ENCODE data around the gene MTUS2. TPM values are rescaled to one million over a fixed set of nuclear protein-coding genes. Genes with fewer than 3 reads are reported as not detected.

MTUS2 gene
- total RNA-seq, 2 donors from 2014 or later: 4.0 to 5.4 TPM

GRCh38 chr13:28872427-28873176 lies 52.5 kb downstream of the MTUS2 start:
- intact Hi-C loops (cut with DNase I): no loop called here
- 47 to 76% methylated on average over 2 of the region's 2 CpGs for whole genome bisulfite sequencing, 2 donors
- TF ChIP-seq POLR2A (IDR thresholded peaks at IDR 0.05) (no peak), CTCF (IDR thresholded peaks at IDR 0.05) (no peak)
- DNase-seq (no peak), ATAC-seq (no peak)
- Histone ChIP-seq H3K36me3 (replicated peaks in 1 of 2; ENCODE audit: insufficient read depth in 1 of 2, low read depth in 2 of 2) (no peaks in the 10 kb centered on the region), H3K9me3 (peaks cover 0 to 5% (median 0%) of the 10 kb centered on the region in 3 donors), H3K27me3 (no peaks in the 10 kb centered on the region), H3K4me3 (no peak overlapping the region), H3K27ac (no peak overlapping the region), H3K4me1 (no peaks in the 10 kb centered on the region)

GRCh38 chr13:28875846-28876615 lies 55.9 kb downstream of the MTUS2 start:
- DNase-seq: no peak
- Histone ChIP-seq H3K27ac (no peak overlapping the region), H3K4me1 (no peaks in the 10 kb centered on the region), H3K36me3 (replicated peaks in 1 of 2; ENCODE audit: insufficient read depth in 1 of 2, low read depth in 2 of 2) (no peaks in the 10 kb centered on the region), H3K9me3 (peaks cover 0 to 5% (median 0%) of the 10 kb centered on the region in 3 donors), H3K27me3 (no peaks in the 10 kb centered on the region), H3K4me3 (no peak overlapping the region)
- ATAC-seq: no peak
- WGBS, 2 donors: 71 to 82% methylated on average over 6 of the region's 6 CpGs
- intact Hi-C loops (cut with DNase I): no loop called here
- TF ChIP-seq CTCF (IDR thresholded peaks at IDR 0.05) (no peak), POLR2A (IDR thresholded peaks at IDR 0.05) (no peak)

DNA sequence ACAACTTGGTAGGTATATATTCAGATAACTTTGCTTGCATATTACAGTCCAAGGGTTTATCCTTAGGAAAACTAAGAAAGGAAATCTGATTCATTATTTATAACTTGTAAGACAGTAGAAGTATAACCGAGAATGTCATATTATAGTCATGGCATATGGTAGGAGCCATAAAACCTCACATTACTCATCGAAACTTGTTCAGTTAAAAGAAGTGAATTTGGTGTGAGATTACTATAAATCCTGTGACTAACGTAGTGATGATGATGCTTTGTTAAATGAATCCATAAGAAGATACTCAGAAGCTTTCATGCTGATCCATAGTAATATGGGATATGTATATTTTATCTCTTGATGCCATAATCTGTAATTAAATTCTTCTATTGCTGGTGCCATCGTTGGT lies 57.3 kb downstream of the MTUS2 start:
- TF ChIP-seq POLR2A (IDR thresholded peaks at IDR 0.05) (no peak), CTCF (IDR thresholded peaks at IDR 0.05) (no peak)
- Histone ChIP-seq H3K27ac (no peak overlapping the region), H3K4me3 (no peak overlapping the region), H3K4me1 (no peaks in the 10 kb centered on the region), H3K9me3 (no peaks in the 10 kb centered on the region), H3K27me3 (no peaks in the 10 kb centered on the region), H3K36me3 (replicated peaks in 1 of 2; ENCODE audit: insufficient read depth in 1 of 2, low read depth in 2 of 2) (no peaks in the 10 kb centered on the region)
- 70 to 72% methylated on average over 4 of the region's 4 CpGs for WGBS, 2 donors
- no peak for ATAC-seq
- intact Hi-C loops (cut with DNase I): no loop called here
- no peak for DNase-seq

GRCh38 chr13:28885181-28885580 lies 65.0 kb downstream of the MTUS2 start:
- no peaks in the 10 kb centered on the region for H3K36me3 ChIP-seq (replicated peaks in 1 of 2; ENCODE audit: insufficient read depth in 1 of 2, low read depth in 2 of 2)
- no peak for TF ChIP-seq CTCF (IDR thresholded peaks at IDR 0.05)
- no peak for TF ChIP-seq POLR2A (IDR thresholded peaks at IDR 0.05)
- DNase-seq: no peak
- no peaks in the 10 kb centered on the region for H3K9me3 ChIP-seq
- no peaks in the 10 kb centered on the region for H3K4me1 ChIP-seq
- intact Hi-C loops (cut with DNase I): no loop called here
- no peak for ATAC-seq
- WGBS, 2 donors: 9 to 12% methylated on average over 4 of the region's 4 CpGs
- H3K27me3 ChIP-seq: no peaks in the 10 kb centered on the region
- no peak overlapping the region for H3K27ac ChIP-seq
- no peak overlapping the region for H3K4me3 ChIP-seq

All from body of pancreas (tissue), 4 donors.